ENCODE measurements around the gene MAPK8IP1.
"Not testable (repeated sequence)": the region's sequence is repeated elsewhere in the genome, so short reads cannot be mapped to it uniquely, and the experiment has no call there.

The MAPK8IP1 gene

DNA sequence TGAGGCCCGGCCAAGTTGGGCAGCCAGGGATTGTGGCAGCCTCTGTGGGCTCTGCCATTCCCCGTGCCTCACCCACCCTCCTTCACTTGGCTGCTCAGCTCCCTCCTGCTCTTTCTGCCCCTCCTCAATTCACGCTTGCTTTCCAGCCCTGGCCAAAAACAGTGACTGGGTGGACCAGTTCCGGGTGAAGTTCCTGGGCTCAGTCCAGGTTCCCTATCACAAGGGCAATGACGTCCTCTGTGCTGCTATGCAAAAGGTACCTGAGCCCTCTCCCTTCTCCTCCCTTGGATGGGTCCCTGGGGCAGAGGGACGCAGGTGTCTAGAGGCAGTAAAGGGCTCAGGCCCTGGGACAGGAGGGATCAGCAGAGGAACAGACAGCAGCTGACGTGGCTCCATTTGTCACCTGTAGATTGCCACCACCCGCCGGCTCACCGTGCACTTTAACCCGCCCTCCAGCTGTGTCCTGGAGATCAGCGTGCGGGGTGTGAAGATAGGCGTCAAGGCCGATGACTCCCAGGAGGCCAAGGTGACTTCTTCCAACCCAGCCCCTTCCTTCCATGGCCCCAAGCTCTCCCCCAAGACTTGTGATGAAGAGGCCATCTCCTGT lies 19.0 kb downstream of the MAPK8IP1 start:
- Histone ChIP-seq H3K36me3 (peaks cover 0 to 43% (median 0%) of the 10 kb centered on the region in 3 donors), H3K9me3 (no peaks in the 10 kb centered on the region), H3K27ac (no peak overlapping the region), H3K27me3 (no peaks in the 10 kb centered on the region), H3K4me3 (no peak overlapping the region), H3K4me1 (peaks cover 0 to 15% (median 14%) of the 10 kb centered on the region in 4 donors)
- intact Hi-C loops (cut with DNase I; ENCODE audit: low total_unique reads), result no loop called here
- DNase-seq, result no peak
- TF ChIP-seq CTCF (IDR thresholded peaks at IDR 0.05), result no peak

GRCh38 chr11:45905095-45905494 lies 19.6 kb downstream of the MAPK8IP1 start:
- no peak for DNase-seq
- intact Hi-C loops (cut with DNase I; ENCODE audit: low total_unique reads), result no loop called here
- H3K27me3 ChIP-seq, result no peaks in the 10 kb centered on the region
- no peak overlapping the region for H3K27ac ChIP-seq
- H3K36me3 ChIP-seq, result peaks cover 0 to 50% (median 6%) of the 10 kb centered on the region in 3 donors
- no peaks in the 10 kb centered on the region for H3K9me3 ChIP-seq
- H3K4me3 ChIP-seq, result no peak overlapping the region
- peaks cover 0 to 10% (median 10%) of the 10 kb centered on the region in 4 donors for H3K4me1 ChIP-seq
- no peak for TF ChIP-seq CTCF (IDR thresholded peaks at IDR 0.05)

GRCh38 chr11:45905576-45905975 lies 20.1 kb downstream of the MAPK8IP1 start:
- DNase-seq, result not testable (repeated sequence)

GRCh38 chr11:45906096-45906682 lies 20.7 kb downstream of the MAPK8IP1 start:
- peaks cover 0 to 2% (median under 1%) of the 10 kb centered on the region in 4 donors for H3K4me1 ChIP-seq
- no peaks in the 10 kb centered on the region for H3K9me3 ChIP-seq
- no peak overlapping the region for H3K27ac ChIP-seq
- intact Hi-C loops (cut with DNase I; ENCODE audit: low total_unique reads), result no loop called here
- H3K4me3 ChIP-seq, result no peak overlapping the region
- DNase-seq, result no peak
- H3K36me3 ChIP-seq, result peaks cover 11 to 61% (median 17%) of the 10 kb centered on the region in 3 donors
- H3K27me3 ChIP-seq, result no peaks in the 10 kb centered on the region
- TF ChIP-seq CTCF (IDR thresholded peaks at IDR 0.05), result no peak

More at GRCh38 chr11:45905576-45905975, 20.1 kb downstream of the MAPK8IP1 start:
- H3K27me3 ChIP-seq; H3K4me3 ChIP-seq; H3K27ac ChIP-seq; H3K4me1 ChIP-seq; intact Hi-C loops (cut with DNase I; ENCODE audit: low total_unique reads); H3K9me3 ChIP-seq: not testable (repeated sequence)
- peaks cover 4 to 55% (median 11%) of the 10 kb centered on the region in 3 donors for H3K36me3 ChIP-seq

- intact Hi-C loops (cut with DNase I; ENCODE audit: low total_unique reads), result no loop called here
- no peaks in the 10 kb centered on the region for H3K4me1 ChIP-seq
- H3K27ac ChIP-seq, result no peak within 1 kb of the TSS
- no peaks in the 10 kb centered on the region for H3K27me3 ChIP-seq
- no peak for TF ChIP-seq CTCF (IDR thresholded peaks at IDR 0.05)
- no peak within 1 kb of the TSS for H3K4me3 ChIP-seq
- peaks cover 18 to 69% (median 26%) of the 10 kb centered on the region in 3 donors for H3K36me3 ChIP-seq
- H3K9me3 ChIP-seq, result no peaks in the 10 kb centered on the region
- no peak for DNase-seq
Measured at GRCh38 chr11:45906965-45907611, 21.6 kb downstream of the MAPK8IP1 start, which contains the start of gene FREY1. FREY1 (minus strand) TSS chr11:45907271; CDS start chr11:45907245, 26 bp downstream.

GRCh38 chr11:45907911-45908370 lies 22.5 kb downstream of the MAPK8IP1 start:
- intact Hi-C loops (cut with DNase I; ENCODE audit: low total_unique reads), result no loop called here
- Histone ChIP-seq H3K27me3 (no peaks in the 10 kb centered on the region), H3K9me3 (no peaks in the 10 kb centered on the region), H3K27ac (no peak overlapping the region), H3K4me3 (no peak overlapping the region), H3K36me3 (peaks cover 23 to 69% (median 35%) of the 10 kb centered on the region in 3 donors), H3K4me1 (no peaks in the 10 kb centered on the region)
- DNase-seq, result no peak
- TF ChIP-seq CTCF (IDR thresholded peaks at IDR 0.05), result no peak

All from tibial artery (tissue), 4 donors.